GM12864 (cell line): ENCODE results near the gene LIMK2.

ENCODE experiments used
- DNase-seq: peaks from one replicate; pipeline ENCODE4 v3.0.0-alpha.2; 2011; ENCODE audit warnings: low read depth
- H3K4me3 ChIP-seq: 2 replicates; pipeline ENCODE4 v1.5.1; 2011; ENCODE audit warnings: mild to moderate bottlenecking, low read depth, low read length, control low read depth
- TF ChIP-seq, protein P1 (sequence below): IDR thresholded peaks from 2 replicates; pipeline ENCODE4 v1.5.1; 2011; ENCODE audit warnings: low read depth, mild to moderate bottlenecking, moderate library complexity, low read length, control low read depth, inconsistent platforms; ENCODE audit errors: missing control alignments

LIMK2 gene

GRCh38 chr22:31290494-31291471 lies 78.7 kb downstream of the LIMK2 start:
- peak overlapping the region; percentile 74 for H3K4me3 ChIP-seq

DNA sequence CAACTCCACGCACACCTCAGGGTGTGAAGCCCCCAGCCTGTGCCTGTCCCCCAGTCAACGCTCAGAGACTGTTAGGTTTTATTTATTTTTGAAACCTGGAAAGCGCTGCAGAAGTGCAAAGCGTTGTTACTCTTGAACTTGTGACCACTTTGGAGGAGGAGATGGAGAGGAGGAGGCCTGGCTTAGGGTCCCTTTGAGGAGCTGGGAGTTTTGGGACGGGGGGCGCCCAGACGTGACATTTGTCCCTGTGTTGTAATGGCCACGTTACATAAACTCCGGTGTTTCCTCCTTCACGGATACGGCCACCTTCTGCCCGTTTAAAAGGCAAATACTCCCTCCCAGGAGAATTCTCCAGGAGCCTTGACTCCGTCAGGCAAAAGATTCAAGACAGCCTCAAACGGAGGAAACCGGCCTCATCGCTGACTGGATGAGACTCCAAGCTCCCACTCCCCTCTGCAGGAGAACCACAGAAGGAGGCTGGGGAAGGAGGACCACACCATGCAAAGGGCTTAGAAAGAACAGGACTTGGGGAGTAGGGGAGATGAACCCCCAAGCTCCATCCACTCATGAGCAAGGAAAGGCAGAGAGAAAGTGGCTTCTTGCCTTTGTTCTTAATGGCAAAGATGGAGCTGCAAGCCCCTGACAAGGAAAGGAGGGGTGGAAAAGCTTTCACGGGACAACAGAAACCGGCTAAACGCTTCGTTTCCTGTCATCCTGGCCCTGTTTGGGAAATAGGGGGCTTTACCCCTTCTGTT lies 79.6 kb downstream of the LIMK2 start:
- DNase-seq: no peak
- peak overlapping the region; percentile 74 for H3K4me3 ChIP-seq
- TF ChIP-seq, protein P1, sequence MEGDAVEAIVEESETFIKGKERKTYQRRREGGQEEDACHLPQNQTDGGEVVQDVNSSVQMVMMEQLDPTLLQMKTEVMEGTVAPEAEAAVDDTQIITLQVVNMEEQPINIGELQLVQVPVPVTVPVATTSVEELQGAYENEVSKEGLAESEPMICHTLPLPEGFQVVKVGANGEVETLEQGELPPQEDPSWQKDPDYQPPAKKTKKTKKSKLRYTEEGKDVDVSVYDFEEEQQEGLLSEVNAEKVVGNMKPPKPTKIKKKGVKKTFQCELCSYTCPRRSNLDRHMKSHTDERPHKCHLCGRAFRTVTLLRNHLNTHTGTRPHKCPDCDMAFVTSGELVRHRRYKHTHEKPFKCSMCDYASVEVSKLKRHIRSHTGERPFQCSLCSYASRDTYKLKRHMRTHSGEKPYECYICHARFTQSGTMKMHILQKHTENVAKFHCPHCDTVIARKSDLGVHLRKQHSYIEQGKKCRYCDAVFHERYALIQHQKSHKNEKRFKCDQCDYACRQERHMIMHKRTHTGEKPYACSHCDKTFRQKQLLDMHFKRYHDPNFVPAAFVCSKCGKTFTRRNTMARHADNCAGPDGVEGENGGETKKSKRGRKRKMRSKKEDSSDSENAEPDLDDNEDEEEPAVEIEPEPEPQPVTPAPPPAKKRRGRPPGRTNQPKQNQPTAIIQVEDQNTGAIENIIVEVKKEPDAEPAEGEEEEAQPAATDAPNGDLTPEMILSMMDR: no peak

More at GRCh38 chr22:31290494-31291471, 78.7 kb downstream of the LIMK2 start:
- DNase-seq: peak; percentile 61
- TF ChIP-seq, protein P1: no peak

DNA sequence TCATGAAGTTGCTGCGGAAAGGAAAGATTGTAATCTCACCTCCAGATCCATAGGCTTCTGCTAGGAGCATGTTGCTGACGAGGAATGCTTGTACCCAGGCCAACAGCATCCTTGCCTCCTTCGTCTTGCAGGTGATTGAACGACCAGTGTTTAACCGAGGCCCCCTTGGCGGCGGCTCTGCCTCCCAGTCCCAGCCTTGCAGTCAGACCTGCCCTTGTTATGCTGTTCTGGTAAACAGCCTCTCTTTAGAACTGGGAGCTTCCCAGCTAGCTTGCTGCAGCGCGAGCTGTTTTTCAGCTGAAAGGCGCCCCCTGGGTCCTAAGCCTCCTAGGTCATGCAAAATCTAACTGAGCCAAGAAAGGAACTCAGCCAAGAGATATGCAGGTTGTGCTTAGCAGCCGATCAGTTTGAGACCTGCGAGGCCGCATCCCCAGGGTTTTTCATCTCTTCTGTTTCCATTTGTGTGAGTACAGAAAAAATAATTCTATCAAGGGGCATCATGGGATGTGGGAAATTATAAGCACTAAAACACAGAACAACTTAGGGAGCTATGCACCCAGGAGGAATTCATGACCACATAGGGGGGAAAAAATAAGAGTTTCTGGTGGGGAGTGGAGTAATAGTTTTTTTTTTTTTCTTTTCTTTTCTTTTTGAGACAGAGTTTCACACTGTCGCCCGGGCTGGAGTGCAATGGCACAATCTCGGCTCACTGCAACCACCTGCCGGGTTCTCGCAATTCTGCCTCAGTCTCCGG lies 80.3 kb downstream of the LIMK2 start, which contains the start of gene PIK3IP1:
Gene PIK3IP1, minus strand, starts transcription at position 253 of the 754 bp plus-strand sequence. Its CDS starts 144 bp downstream, at position 109.
- peak within 1 kb of the TSS; percentile 74 for H3K4me3 ChIP-seq
- DNase-seq: peak; percentile 61

GRCh38 chr22:31295360-31295759 lies 83.3 kb downstream of the LIMK2 start:
- no peak overlapping the region for H3K4me3 ChIP-seq
- DNase-seq: no peak
- TF ChIP-seq, protein P1: no peak

More for the DNA sequence above, 80.3 kb downstream of the LIMK2 start, which contains the start of gene PIK3IP1:
- TF ChIP-seq, protein P1: peak; percentile 58

GRCh38 chr22:31295831-31296657 lies 83.9 kb downstream of the LIMK2 start:
- no peak overlapping the region for H3K4me3 ChIP-seq
- no peak for DNase-seq
- TF ChIP-seq, protein P1: no peak
